ENCODE data around the gene PCDHA7.
"Not testable (repeated sequence)": the region's sequence is repeated elsewhere in the genome, so short reads cannot be mapped to it uniquely, and the experiment has no call there.

Gene PCDHA7

DNA sequence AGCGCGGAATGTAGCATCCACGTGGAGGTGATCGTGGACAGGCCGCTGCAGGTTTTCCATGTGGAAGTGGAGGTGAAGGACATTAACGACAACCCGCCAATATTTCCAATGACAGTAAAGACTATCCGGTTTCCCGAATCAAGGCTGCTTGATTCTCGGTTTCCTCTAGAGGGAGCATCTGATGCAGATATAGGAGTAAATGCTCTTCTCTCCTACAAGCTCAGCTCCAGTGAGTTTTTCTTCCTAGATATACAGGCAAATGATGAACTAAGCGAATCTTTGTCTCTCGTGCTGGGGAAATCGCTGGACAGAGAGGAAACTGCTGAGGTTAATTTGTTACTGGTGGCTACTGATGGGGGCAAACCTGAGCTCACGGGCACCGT lies 38.8 kb upstream of the PCDHA7 start:
- TF ChIP-seq, protein P1, sequence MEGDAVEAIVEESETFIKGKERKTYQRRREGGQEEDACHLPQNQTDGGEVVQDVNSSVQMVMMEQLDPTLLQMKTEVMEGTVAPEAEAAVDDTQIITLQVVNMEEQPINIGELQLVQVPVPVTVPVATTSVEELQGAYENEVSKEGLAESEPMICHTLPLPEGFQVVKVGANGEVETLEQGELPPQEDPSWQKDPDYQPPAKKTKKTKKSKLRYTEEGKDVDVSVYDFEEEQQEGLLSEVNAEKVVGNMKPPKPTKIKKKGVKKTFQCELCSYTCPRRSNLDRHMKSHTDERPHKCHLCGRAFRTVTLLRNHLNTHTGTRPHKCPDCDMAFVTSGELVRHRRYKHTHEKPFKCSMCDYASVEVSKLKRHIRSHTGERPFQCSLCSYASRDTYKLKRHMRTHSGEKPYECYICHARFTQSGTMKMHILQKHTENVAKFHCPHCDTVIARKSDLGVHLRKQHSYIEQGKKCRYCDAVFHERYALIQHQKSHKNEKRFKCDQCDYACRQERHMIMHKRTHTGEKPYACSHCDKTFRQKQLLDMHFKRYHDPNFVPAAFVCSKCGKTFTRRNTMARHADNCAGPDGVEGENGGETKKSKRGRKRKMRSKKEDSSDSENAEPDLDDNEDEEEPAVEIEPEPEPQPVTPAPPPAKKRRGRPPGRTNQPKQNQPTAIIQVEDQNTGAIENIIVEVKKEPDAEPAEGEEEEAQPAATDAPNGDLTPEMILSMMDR (IDR thresholded peaks at IDR 0.05; ENCODE audit: control extremely low read depth, extremely low read depth, low read depth, missing control alignments) = no peak
- no peak for DNase-seq (ENCODE audit: extremely low spot score)
- ChIA-PET CTCF (no interaction called here), POLR2A (no interaction called here)

DNA sequence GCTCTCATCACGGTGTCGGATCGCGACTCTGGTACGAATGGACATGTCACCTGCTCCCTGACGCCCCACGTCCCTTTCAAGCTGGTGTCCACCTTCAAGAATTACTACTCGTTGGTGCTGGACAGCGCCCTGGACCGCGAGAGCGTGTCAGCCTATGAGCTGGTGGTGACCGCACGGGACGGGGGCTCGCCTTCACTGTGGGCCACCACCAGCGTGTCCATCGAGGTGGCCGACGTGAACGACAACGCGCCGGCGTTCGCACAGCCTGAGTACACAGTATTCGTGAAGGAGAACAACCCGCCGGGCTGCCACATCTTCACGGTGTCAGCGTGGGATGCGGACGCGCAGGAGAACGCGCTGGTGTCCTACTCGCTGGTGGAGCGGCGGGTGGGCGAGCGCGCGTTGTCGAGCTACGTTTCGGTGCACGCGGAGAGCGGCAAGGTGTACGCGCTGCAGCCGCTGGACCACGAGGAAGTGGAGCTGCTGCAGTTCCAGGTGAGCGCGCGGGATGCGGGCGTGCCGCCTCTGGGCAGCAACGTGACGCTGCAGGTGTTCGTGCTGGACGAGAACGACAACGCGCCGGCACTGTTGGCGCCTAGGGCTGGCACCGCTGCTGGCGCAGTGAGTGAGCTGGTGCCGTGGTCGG lies 37.9 kb upstream of the PCDHA7 start:
- DNase-seq (ENCODE audit: extremely low spot score); CTCF ChIA-PET; POLR2A ChIA-PET: not testable (repeated sequence)

DNA sequence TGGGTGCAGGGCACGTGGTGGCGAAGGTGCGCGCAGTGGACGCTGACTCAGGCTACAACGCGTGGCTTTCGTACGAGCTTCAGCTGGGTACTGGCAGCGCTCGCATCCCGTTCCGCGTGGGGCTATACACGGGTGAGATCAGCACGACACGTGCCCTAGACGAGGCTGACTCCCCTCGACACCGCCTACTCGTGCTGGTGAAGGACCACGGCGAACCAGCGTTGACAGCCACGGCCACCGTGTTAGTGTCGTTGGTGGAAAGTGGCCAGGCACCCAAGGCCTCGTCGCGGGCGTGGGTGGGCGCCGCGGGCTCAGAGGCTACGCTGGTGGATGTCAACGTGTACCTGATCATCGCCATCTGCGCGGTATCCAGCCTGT lies 37.4 kb upstream of the PCDHA7 start:
- DNase-seq (ENCODE audit: extremely low spot score) = no peak
- ChIA-PET CTCF (no interaction called here), POLR2A (no interaction called here)
- TF ChIP-seq, protein P1 (IDR thresholded peaks at IDR 0.05; ENCODE audit: control extremely low read depth, extremely low read depth, low read depth, missing control alignments) = no peak

DNA sequence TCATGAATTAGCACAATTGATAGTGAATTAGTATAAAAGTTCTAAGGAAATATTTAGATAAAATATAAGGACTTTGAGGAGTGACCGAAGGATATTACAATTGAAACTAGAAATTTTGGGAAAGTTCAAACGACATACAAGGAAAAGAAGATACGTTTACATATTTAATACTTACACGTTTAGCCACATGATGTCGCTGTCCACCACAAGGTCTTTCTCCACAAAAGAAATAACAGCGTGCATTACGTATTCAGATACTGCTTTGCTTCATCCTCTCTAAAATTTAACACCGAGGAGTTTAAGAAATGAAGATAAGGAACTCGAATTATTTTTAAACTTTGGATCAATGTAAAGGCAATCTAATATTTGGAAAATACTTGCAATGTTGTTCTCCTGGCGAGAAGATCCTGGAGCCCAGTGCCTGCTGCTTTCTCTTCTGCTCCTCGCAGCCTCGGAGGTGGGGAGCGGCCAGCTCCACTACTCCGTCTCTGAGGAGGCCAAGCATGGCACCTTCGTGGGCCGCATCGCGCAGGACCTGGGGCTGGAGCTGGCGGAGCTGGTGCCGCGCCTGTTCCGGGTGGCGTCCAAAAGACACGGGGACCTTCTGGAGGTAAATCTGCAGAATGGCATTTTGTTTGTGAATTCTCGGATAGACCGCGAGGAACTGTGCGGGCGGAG lies 33.1 kb upstream of the PCDHA7 start, which contains the start of gene PCDHA3:
PCDHA3 (plus strand) TSS at position 242 of the 678 bp plus-strand sequence.
- POLR2A ChIA-PET = no interaction called here
- TF ChIP-seq, protein P1 (IDR thresholded peaks at IDR 0.05; ENCODE audit: control extremely low read depth, extremely low read depth, low read depth, missing control alignments) = no peak
- DNase-seq (ENCODE audit: extremely low spot score) = no peak
- CTCF ChIA-PET = no interaction called here

DNA sequence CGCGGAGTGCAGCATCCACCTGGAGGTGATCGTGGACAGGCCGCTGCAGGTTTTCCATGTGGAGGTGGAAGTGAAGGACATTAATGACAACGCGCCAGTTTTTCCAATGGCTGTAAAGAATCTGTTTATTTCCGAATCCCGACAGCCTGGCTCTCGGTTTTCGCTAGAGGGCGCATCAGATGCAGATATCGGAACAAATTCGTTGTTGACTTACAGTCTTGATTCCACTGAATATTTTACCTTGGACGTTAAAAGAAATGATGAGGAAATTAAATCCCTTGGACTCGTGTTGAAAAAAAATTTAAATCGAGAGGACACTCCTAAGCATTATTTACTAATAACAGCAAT lies 32.6 kb upstream of the PCDHA7 start:
- CTCF ChIA-PET = no interaction called here
- TF ChIP-seq, protein P1 (IDR thresholded peaks at IDR 0.05; ENCODE audit: control extremely low read depth, extremely low read depth, low read depth, missing control alignments) = no peak
- POLR2A ChIA-PET = no interaction called here
- DNase-seq (ENCODE audit: extremely low spot score) = no peak

DNA sequence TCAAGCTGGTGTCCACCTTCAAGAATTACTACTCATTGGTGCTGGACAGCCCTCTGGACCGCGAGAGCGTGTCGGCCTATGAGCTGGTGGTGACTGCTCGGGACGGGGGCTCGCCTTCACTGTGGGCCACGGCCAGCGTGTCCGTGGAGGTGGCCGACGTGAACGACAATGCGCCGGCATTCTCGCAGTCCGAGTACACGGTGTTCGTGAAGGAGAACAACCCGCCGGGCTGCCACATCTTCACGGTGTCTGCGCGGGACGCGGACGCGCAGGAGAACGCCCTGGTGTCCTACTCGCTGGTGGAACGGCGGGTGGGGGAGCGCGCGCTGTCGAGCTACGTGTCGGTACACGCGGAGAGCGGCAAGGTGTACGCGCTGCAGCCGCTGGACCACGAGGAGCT lies 31.7 kb upstream of the PCDHA7 start:
- DNase-seq (ENCODE audit: extremely low spot score); CTCF ChIA-PET; POLR2A ChIA-PET: not testable (repeated sequence)

DNA sequence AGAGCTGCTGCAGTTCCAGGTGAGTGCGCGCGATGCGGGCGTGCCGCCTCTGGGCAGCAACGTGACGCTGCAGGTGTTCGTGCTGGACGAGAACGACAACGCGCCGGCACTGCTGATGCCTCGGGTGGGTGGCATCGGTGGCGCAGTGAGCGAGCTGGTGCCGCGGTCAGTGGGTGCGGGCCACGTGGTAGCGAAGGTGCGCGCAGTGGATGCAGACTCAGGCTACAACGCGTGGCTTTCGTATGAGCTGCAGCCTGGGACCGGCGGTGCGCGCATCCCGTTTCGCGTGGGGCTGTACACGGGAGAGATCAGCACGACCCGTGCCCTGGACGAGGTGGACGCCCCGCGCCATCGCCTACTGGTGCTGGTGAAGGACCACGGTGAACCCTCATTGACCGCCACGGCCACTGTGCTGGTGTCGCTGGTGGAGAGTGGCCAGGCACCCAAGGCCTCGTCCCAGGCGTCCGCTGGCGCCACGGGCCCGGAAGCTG lies 31.2 kb upstream of the PCDHA7 start:
- DNase-seq (ENCODE audit: extremely low spot score) = no peak
- TF ChIP-seq, protein P1 (IDR thresholded peaks at IDR 0.05; ENCODE audit: control extremely low read depth, extremely low read depth, low read depth, missing control alignments) = no peak
- ChIA-PET CTCF (no interaction called here), POLR2A (no interaction called here)

Data from GM10248 (cell line).